Neuronal stem cell (in vitro differentiated cells): Measurements from ENCODE around the gene SDC1.
A peak's percentile ranks its signal among the peaks of the same experiment; 100 is the strongest.

ENCODE experiments used
- DNase-seq: peaks from one replicate; pipeline ENCODE4 v3.0.0-alpha.2; 2013; ENCODE audit warnings: low spot score
- H2AFZ ChIP-seq: one replicate; pipeline ENCODE4 v1.6.1; 2013; ENCODE audit warnings: mild to moderate bottlenecking, low read length, inconsistent platforms
- H2AK5ac ChIP-seq: 2 replicates; pipeline ENCODE4 v1.6.1; 2013; ENCODE audit warnings: low read depth, mild to moderate bottlenecking, inconsistent platforms, low read length, moderate library complexity, mixed read lengths
- H2BK120ac ChIP-seq: 2 replicates; pipeline ENCODE4 v1.6.1; 2013; ENCODE audit warnings: low read depth, mild to moderate bottlenecking, inconsistent platforms, low read length, moderate library complexity, mixed read lengths
- H2BK12ac ChIP-seq: one replicate; pipeline ENCODE4 v1.6.1; 2013; ENCODE audit warnings: low read length, inconsistent platforms
- H2BK15ac ChIP-seq: 2 replicates; pipeline ENCODE4 v1.6.1; 2013; ENCODE audit warnings: mild to moderate bottlenecking, low read length, inconsistent platforms, mixed read lengths
- H2BK5ac ChIP-seq: one replicate; pipeline ENCODE4 v1.6.1; 2013; ENCODE audit warnings: inconsistent platforms, mild to moderate bottlenecking, low read length, moderate library complexity
- H3K14ac ChIP-seq: one replicate; pipeline ENCODE4 v1.6.1; 2013; ENCODE audit warnings: low read length, inconsistent platforms
- H3K18ac ChIP-seq: 2 replicates; pipeline ENCODE4 v1.6.1; 2013; ENCODE audit warnings: low read length, inconsistent platforms
- H3K23ac ChIP-seq: 2 replicates; pipeline ENCODE4 v1.6.1; 2013; ENCODE audit warnings: low read depth, mild to moderate bottlenecking, mixed read lengths, low read length, inconsistent platforms; ENCODE audit not compliant: poor library complexity
- H3K27ac ChIP-seq: replicated peaks from 3 replicates; pipeline ENCODE4 v1.5.1; 2013; ENCODE audit warnings: low read length, inconsistent platforms
- H3K27me3 ChIP-seq, 3 experiments: 2 replicates each; pipeline ENCODE4 v1.6.1; 2013; ENCODE audit warnings: low read length in 3 of 3, mild to moderate bottlenecking in 2 of 3, inconsistent platforms in 1 of 3, low read depth in 1 of 3, mixed read lengths in 1 of 3, moderate library complexity in 1 of 3; ENCODE audit not compliant: control insufficient read depth in 3 of 3, insufficient read depth in 3 of 3
- H3K36me3 ChIP-seq, 2 donors: replicated peaks in 1 of 2; 2 replicates each; pipeline ENCODE4 v1.6.1; 2013; ENCODE audit warnings: low read length in 2 of 2; ENCODE audit not compliant: control insufficient read depth in 2 of 2, insufficient read depth in 2 of 2
- H3K4ac ChIP-seq: 2 replicates; pipeline ENCODE4 v1.6.1; 2013; ENCODE audit warnings: inconsistent platforms, mild to moderate bottlenecking, low read length, moderate library complexity
- H3K4me1 ChIP-seq, 2 donors: 1 replicate in 1 of 2; 2 replicates in 1 of 2; pipeline ENCODE4 v1.6.1; 2013; ENCODE audit warnings: low read length in 2 of 2, low read depth in 1 of 2; ENCODE audit not compliant: control insufficient read depth in 2 of 2, insufficient read depth in 1 of 2
- H3K4me2 ChIP-seq: one replicate; pipeline ENCODE4 v1.6.1; 2013; ENCODE audit warnings: mild to moderate bottlenecking, low read length, inconsistent platforms; ENCODE audit not compliant: insufficient read depth, poor library complexity, severe bottlenecking
- H3K4me3 ChIP-seq, 2 donors: 2 replicates each; pipeline ENCODE4 v1.5.1; 2013; ENCODE audit warnings: low read length in 2 of 2, mild to moderate bottlenecking in 2 of 2, inconsistent platforms in 1 of 2, moderate library complexity in 1 of 2
- H3K79me1 ChIP-seq: one replicate; pipeline ENCODE4 v1.6.1; 2013; ENCODE audit warnings: low read depth, mild to moderate bottlenecking, inconsistent platforms, low read length, moderate library complexity
- H3K9ac ChIP-seq: one replicate; pipeline ENCODE4 v1.6.1; 2013; ENCODE audit warnings: mild to moderate bottlenecking, low read depth, low read length, inconsistent platforms; ENCODE audit not compliant: poor library complexity
- H3K9me3 ChIP-seq, 2 donors: replicated peaks in 1 of 2; 2 replicates each; pipeline versions ENCODE3 to v1.6.1; 2013; ENCODE audit warnings: low read length in 2 of 2, mild to moderate bottlenecking in 2 of 2, inconsistent platforms in 1 of 2, low read depth in 1 of 2, mixed read lengths in 1 of 2, moderate library complexity in 1 of 2; ENCODE audit not compliant: control insufficient read depth in 2 of 2, insufficient read depth in 1 of 2
- H4K8ac ChIP-seq: one replicate; pipeline ENCODE4 v1.6.1; 2013; ENCODE audit warnings: low read depth, mild to moderate bottlenecking, inconsistent platforms, low read length, moderate library complexity
- H4K91ac ChIP-seq: one replicate; pipeline ENCODE4 v1.6.1; 2013; ENCODE audit warnings: low read length, low read depth, mild to moderate bottlenecking, inconsistent platforms; ENCODE audit not compliant: poor library complexity
- WGBS, 2 donors: extraction: QIAGEN DNeasy Blood & Tissue Kit; methylation state at CpG; one replicate each; pipeline ENCODE4 v1.1.7; 2013; ENCODE audit warnings: missing lambda C conversion rate in 2 of 2, mixed read lengths in 1 of 2; ENCODE audit not compliant: insufficient read length in 2 of 2, insufficient replicate concordance in 1 of 2; ENCODE audit errors: extremely low coverage in 2 of 2; 5-methylcytosine and 5-hydroxymethylcytosine counted together

Gene SDC1

GRCh38 chr2:20211860-20212458, 13.0 kb downstream of the SDC1 start:
- no CpG with 5 or more reads among the region's 14 CpGs for WGBS, 2 donors
- no peak overlapping the region for H4K91ac ChIP-seq

GRCh38 chr2:20211420-20211819, 13.5 kb downstream of the SDC1 start:
- Histone ChIP-seq H2AFZ (no peak overlapping the region), H3K4ac (no peak overlapping the region), H2BK5ac (no peak overlapping the region), H3K14ac (peak overlapping the region; percentile 78), H3K27me3 (no peaks in the 10 kb centered on the region), H2BK120ac (peak overlapping the region; percentile 55), H3K36me3 (peaks cover 7 to 18% of the 10 kb centered on the region in 2 donors), H2BK12ac (no peak overlapping the region), H3K9me3 (no peaks in the 10 kb centered on the region), H3K4me2 (no peak overlapping the region), H3K27ac (no peak overlapping the region), H3K18ac (peak overlapping the region; percentile 49), H4K8ac (no peak overlapping the region), H3K9ac (peak overlapping the region; percentile 65), H4K91ac (peak overlapping the region; percentile 75), H2BK15ac (no peak overlapping the region), H3K4me1 (peaks cover 22 to 23% of the 10 kb centered on the region in 2 donors), H3K23ac (peak overlapping the region; percentile 1), H3K4me3 (no peak overlapping the region), H2AK5ac (peak overlapping the region; percentile 1), H3K79me1 (peaks cover 37% of the 10 kb centered on the region)
- no CpG with 5 or more reads among the region's 12 CpGs for WGBS, 2 donors
- no peak for DNase-seq

More at GRCh38 chr2:20211860-20212458, 13.0 kb downstream of the SDC1 start:
- no peak overlapping the region for H2BK15ac ChIP-seq
- H3K4me1 ChIP-seq, result peaks cover 22 to 23% of the 10 kb centered on the region in 2 donors
- H3K27ac ChIP-seq, result no peak overlapping the region
- peak overlapping the region; percentile 40 for H2AFZ ChIP-seq
- no peak overlapping the region for H4K8ac ChIP-seq
- no peaks in the 10 kb centered on the region for H3K9me3 ChIP-seq
- peak overlapping the region; percentile 65 for H3K9ac ChIP-seq
- H2BK120ac ChIP-seq, result no peak overlapping the region
- no peak for DNase-seq
- peak overlapping the region; percentile 1 for H3K23ac ChIP-seq
- peaks cover 7 to 21% of the 10 kb centered on the region in 2 donors for H3K36me3 ChIP-seq
- no peak overlapping the region for H2AK5ac ChIP-seq
- no peaks in the 10 kb centered on the region for H3K27me3 ChIP-seq
- peak overlapping the region; percentile 63 for H3K14ac ChIP-seq
- no peak overlapping the region for H2BK12ac ChIP-seq
- no peak overlapping the region for H3K4me2 ChIP-seq
- peaks cover 37% of the 10 kb centered on the region for H3K79me1 ChIP-seq
- H3K4ac ChIP-seq, result no peak overlapping the region
- H3K4me3 ChIP-seq, result no peak overlapping the region
- peak overlapping the region; percentile 52 for H3K18ac ChIP-seq
- H2BK5ac ChIP-seq, result no peak overlapping the region

GRCh38 chr2:20210462-20210861, 14.5 kb downstream of the SDC1 start:
- Histone ChIP-seq H3K27me3 (no peaks in the 10 kb centered on the region), H3K18ac (no peak overlapping the region), H4K91ac (no peak overlapping the region), H3K14ac (no peak overlapping the region), H3K4me3 (no peak overlapping the region), H3K4me2 (no peak overlapping the region), H3K27ac (no peak overlapping the region), H3K4ac (no peak overlapping the region), H3K23ac (no peak overlapping the region), H4K8ac (no peak overlapping the region), H2BK12ac (no peak overlapping the region), H2AFZ (no peak overlapping the region), H3K4me1 (peaks cover 21 to 22% of the 10 kb centered on the region in 2 donors), H3K79me1 (peaks cover 30% of the 10 kb centered on the region), H3K36me3 (peaks cover 8 to 19% of the 10 kb centered on the region in 2 donors), H2BK120ac (no peak overlapping the region), H2AK5ac (no peak overlapping the region), H2BK5ac (no peak overlapping the region), H2BK15ac (no peak overlapping the region), H3K9me3 (no peaks in the 10 kb centered on the region), H3K9ac (no peak overlapping the region)
- no peak for DNase-seq
- no CpG with 5 or more reads among the region's 8 CpGs for WGBS, 2 donors

GRCh38 chr2:20209373-20210109, 15.4 kb downstream of the SDC1 start:
- no peak overlapping the region for H2AK5ac ChIP-seq
- H3K9ac ChIP-seq, result peak overlapping the region; percentile 51
- no peak for DNase-seq
- H2BK15ac ChIP-seq, result no peak overlapping the region
- no peak overlapping the region for H3K27ac ChIP-seq
- no peak overlapping the region for H3K14ac ChIP-seq
- no peak overlapping the region for H3K23ac ChIP-seq
- peaks cover 16 to 22% of the 10 kb centered on the region in 2 donors for H3K4me1 ChIP-seq
- no peak overlapping the region for H4K91ac ChIP-seq
- no peaks in the 10 kb centered on the region for H3K9me3 ChIP-seq
- H3K4me3 ChIP-seq, result no peak overlapping the region
- H2BK120ac ChIP-seq, result no peak overlapping the region
- no peak overlapping the region for H3K4me2 ChIP-seq
- H4K8ac ChIP-seq, result no peak overlapping the region
- H3K4ac ChIP-seq, result no peak overlapping the region
- no peak overlapping the region for H2BK12ac ChIP-seq
- no CpG with 5 or more reads among the region's 21 CpGs for WGBS, 2 donors
- peak overlapping the region; percentile 18 for H3K18ac ChIP-seq
- peaks cover 24% of the 10 kb centered on the region for H3K79me1 ChIP-seq
- no peak overlapping the region for H2AFZ ChIP-seq
- H3K27me3 ChIP-seq, result no peaks in the 10 kb centered on the region
- peaks cover 16 to 21% of the 10 kb centered on the region in 2 donors for H3K36me3 ChIP-seq
- no peak overlapping the region for H2BK5ac ChIP-seq
